ENCODE results near the gene RHD.
A peak's percentile ranks its signal among the peaks of the same experiment; 100 is the strongest.
"Not testable (repeated sequence)": the region's sequence is repeated elsewhere in the genome, so short reads cannot be mapped to it uniquely, and the experiment has no call there.

RHD gene

GRCh38 chr1:25287164-25287563 lies 14.9 kb downstream of the RHD start:
- not testable (repeated sequence) for FAIRE-seq; DNase-seq (ENCODE audit: insufficient read length, low spot score)

GRCh38 chr1:25288573-25289101 lies 16.3 kb downstream of the RHD start:
- FAIRE-seq = not testable (repeated sequence)

GRCh38 chr1:25290043-25290442 lies 17.7 kb downstream of the RHD start:
- DNase-seq (ENCODE audit: insufficient read length, low spot score) = not testable (repeated sequence)
- peak; percentile 67 for FAIRE-seq

More at GRCh38 chr1:25288573-25289101, 16.3 kb downstream of the RHD start:
- not testable (repeated sequence) for DNase-seq (ENCODE audit: insufficient read length, low spot score)

- not testable (repeated sequence) for DNase-seq (ENCODE audit: insufficient read length, low spot score); FAIRE-seq
Measured at GRCh38 chr1:25293426-25293825, 21.1 kb downstream of the RHD start.

GRCh38 chr1:25294889-25295826 lies 22.8 kb downstream of the RHD start:
- not testable (repeated sequence) for DNase-seq (ENCODE audit: insufficient read length, low spot score); FAIRE-seq

GRCh38 chr1:25296501-25296900 lies 24.2 kb downstream of the RHD start:
- DNase-seq (ENCODE audit: insufficient read length, low spot score); FAIRE-seq: not testable (repeated sequence)

GRCh38 chr1:25300729-25301128 lies 28.4 kb downstream of the RHD start:
- FAIRE-seq = not testable (repeated sequence)

GRCh38 chr1:25302330-25302729 lies 30.0 kb downstream of the RHD start:
- DNase-seq (ENCODE audit: insufficient read length, low spot score); FAIRE-seq: not testable (repeated sequence)

More at GRCh38 chr1:25300729-25301128, 28.4 kb downstream of the RHD start:
- DNase-seq (ENCODE audit: insufficient read length, low spot score) = not testable (repeated sequence)

GRCh38 chr1:25304936-25305335 lies 32.6 kb downstream of the RHD start:
- not testable (repeated sequence) for DNase-seq (ENCODE audit: insufficient read length, low spot score); FAIRE-seq

GRCh38 chr1:25308168-25308567 lies 35.9 kb downstream of the RHD start:
- DNase-seq (ENCODE audit: insufficient read length, low spot score); FAIRE-seq: not testable (repeated sequence)

- not testable (repeated sequence) for DNase-seq (ENCODE audit: insufficient read length, low spot score); FAIRE-seq
Measured at GRCh38 chr1:25309085-25309484, 36.8 kb downstream of the RHD start.

- not testable (repeated sequence) for DNase-seq (ENCODE audit: insufficient read length, low spot score); FAIRE-seq
Measured at GRCh38 chr1:25309486-25309885, 37.2 kb downstream of the RHD start.

GRCh38 chr1:25312806-25313470 lies 40.6 kb downstream of the RHD start:
- not testable (repeated sequence) for DNase-seq (ENCODE audit: insufficient read length, low spot score); FAIRE-seq

- DNase-seq (ENCODE audit: insufficient read length, low spot score) (peak; percentile 27), FAIRE-seq (peak; percentile 61)
Measured at GRCh38 chr1:25320314-25320938, 48.1 kb downstream of the RHD start.

- not testable (repeated sequence) for DNase-seq (ENCODE audit: insufficient read length, low spot score); FAIRE-seq
Measured at GRCh38 chr1:25322127-25322526, 49.8 kb downstream of the RHD start.

- FAIRE-seq; DNase-seq (ENCODE audit: insufficient read length, low spot score): not testable (repeated sequence)
Measured at GRCh38 chr1:25324407-25324806, 52.1 kb downstream of the RHD start.

- not testable (repeated sequence) for DNase-seq (ENCODE audit: insufficient read length, low spot score)
- peak; percentile 20 for FAIRE-seq
Measured at GRCh38 chr1:25327864-25328790, 55.8 kb downstream of the RHD start.

- FAIRE-seq; DNase-seq (ENCODE audit: insufficient read length, low spot score): not testable (repeated sequence)
Measured at GRCh38 chr1:25328791-25329185, 56.5 kb downstream of the RHD start.

GRCh38 chr1:25329336-25329735 lies 57.0 kb downstream of the RHD start:
- FAIRE-seq; DNase-seq (ENCODE audit: insufficient read length, low spot score): not testable (repeated sequence)

Measured in H54 (cell line).